Measurements from ENCODE around the gene MYNN.

MYNN gene

GRCh38 chr3:169751875-169752274, 21.3 kb upstream of the MYNN start:
- POLR2A ChIA-PET: no interaction called here

More at GRCh38 chr3:169751875-169752274, 21.3 kb upstream of the MYNN start:
- Histone ChIP-seq H3K4me1 (ENCODE audit: control insufficient read depth, insufficient read depth, low read length) (no peaks in the 10 kb centered on the region), H3K4me3 (ENCODE audit: low read depth, low read length) (no peak overlapping the region), H3K9me3 (ENCODE audit: control insufficient read depth, insufficient read depth, low read depth, low read length) (no peaks in the 10 kb centered on the region), H3K36me3 (ENCODE audit: control insufficient read depth in 2 of 2, insufficient read depth in 1 of 2, low read length in 2 of 2) (no peaks in the 10 kb centered on the region), H3K27ac (ENCODE audit: extremely low read depth, low read depth, low read length) (no peak overlapping the region)
- CTCF ChIA-PET: no interaction called here
- TF ChIP-seq HOXA7 (CRISPR knock-in tag; IDR thresholded peaks at IDR 0.05; ENCODE audit: borderline replicate concordance) (no peak), ZNF558 (tag by site-specific recombination; IDR thresholded peaks at IDR 0.05) (no peak), KLF16 (tag by site-specific recombination; IDR thresholded peaks at IDR 0.05) (no peak), PRDM2 (tag by site-specific recombination; IDR thresholded peaks at IDR 0.05; ENCODE audit: borderline replicate concordance) (no peak), KLF9 (tag by site-specific recombination; IDR thresholded peaks at IDR 0.05; ENCODE audit: low read depth) (no peak), SCRT1 (tag by site-specific recombination; IDR thresholded peaks at IDR 0.05; ENCODE audit: borderline replicate concordance) (no peak), OSR2 (tag by site-specific recombination; IDR thresholded peaks at IDR 0.05) (no peak), OVOL3 (tag by site-specific recombination; IDR thresholded peaks at IDR 0.05) (no peak), GLIS2 (tag by site-specific recombination; IDR thresholded peaks at IDR 0.05) (no peak), ZNF791 (tag by site-specific recombination; IDR thresholded peaks at IDR 0.05) (no peak), ZNF416 (tag by site-specific recombination; IDR thresholded peaks at IDR 0.05) (no peak), ZBTB26 (tag by site-specific recombination; optimal IDR thresholded peaks at IDR 0.05) (no peak), ZNF274 (IDR thresholded peaks at IDR 0.05; ENCODE audit: low read length) (no peak), ZNF274 (tag by site-specific recombination; IDR thresholded peaks at IDR 0.05; ENCODE audit: borderline replicate concordance) (no peak), BCL6B (tag by site-specific recombination; IDR thresholded peaks at IDR 0.05) (no peak), RBAK (tag by site-specific recombination; IDR thresholded peaks at IDR 0.05) (no peak), ZNF629 (tag by site-specific recombination; IDR thresholded peaks at IDR 0.05) (no peak), ZNF76 (tag by site-specific recombination; IDR thresholded peaks at IDR 0.05; ENCODE audit: borderline replicate concordance, low read depth) (no peak)
- TF ChIP-seq, protein P1, sequence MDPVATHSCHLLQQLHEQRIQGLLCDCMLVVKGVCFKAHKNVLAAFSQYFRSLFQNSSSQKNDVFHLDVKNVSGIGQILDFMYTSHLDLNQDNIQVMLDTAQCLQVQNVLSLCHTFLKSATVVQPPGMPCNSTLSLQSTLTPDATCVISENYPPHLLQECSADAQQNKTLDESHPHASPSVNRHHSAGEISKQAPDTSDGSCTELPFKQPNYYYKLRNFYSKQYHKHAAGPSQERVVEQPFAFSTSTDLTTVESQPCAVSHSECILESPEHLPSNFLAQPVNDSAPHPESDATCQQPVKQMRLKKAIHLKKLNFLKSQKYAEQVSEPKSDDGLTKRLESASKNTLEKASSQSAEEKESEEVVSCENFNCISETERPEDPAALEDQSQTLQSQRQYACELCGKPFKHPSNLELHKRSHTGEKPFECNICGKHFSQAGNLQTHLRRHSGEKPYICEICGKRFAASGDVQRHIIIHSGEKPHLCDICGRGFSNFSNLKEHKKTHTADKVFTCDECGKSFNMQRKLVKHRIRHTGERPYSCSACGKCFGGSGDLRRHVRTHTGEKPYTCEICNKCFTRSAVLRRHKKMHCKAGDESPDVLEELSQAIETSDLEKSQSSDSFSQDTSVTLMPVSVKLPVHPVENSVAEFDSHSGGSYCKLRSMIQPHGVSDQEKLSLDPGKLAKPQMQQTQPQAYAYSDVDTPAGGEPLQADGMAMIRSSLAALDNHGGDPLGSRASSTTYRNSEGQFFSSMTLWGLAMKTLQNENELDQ (tag by site-specific recombination; IDR thresholded peaks at IDR 0.05; ENCODE audit: low read depth): no peak
- TF ChIP-seq, protein P2, sequence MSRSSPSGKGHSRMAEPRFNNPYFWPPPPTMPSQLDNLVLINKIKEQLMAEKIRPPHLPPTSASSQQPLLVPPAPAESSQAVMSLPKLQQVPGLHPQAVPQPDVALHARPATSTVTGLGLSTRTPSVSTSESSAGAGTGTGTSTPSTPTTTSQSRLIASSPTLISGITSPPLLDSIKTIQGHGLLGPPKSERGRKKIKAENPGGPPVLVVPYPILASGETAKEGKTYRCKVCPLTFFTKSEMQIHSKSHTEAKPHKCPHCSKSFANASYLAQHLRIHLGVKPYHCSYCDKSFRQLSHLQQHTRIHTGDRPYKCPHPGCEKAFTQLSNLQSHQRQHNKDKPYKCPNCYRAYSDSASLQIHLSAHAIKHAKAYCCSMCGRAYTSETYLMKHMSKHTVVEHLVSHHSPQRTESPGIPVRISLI (tag by site-specific recombination; IDR thresholded peaks at IDR 0.05): no peak
